Vagina (tissue), 2 donors: ENCODE measurements around the gene ETS1. TPM values are rescaled to one million over a fixed set of nuclear protein-coding genes. Genes with fewer than 3 reads are reported as not detected.

Experiments
- DNase-seq, 2 donors: peaks; one replicate each; pipeline ENCODE4 v3.0.0-alpha.2; 2017; ENCODE audit errors: extremely low spot score in 2 of 2
- H3K27ac ChIP-seq: fragments of 200-600 bp; sonication (generic); one replicate; pipeline ENCODE4 v1.5.1; 2019
- H3K27me3 ChIP-seq: fragments of 200-600 bp; sonication (generic); one replicate; pipeline ENCODE4 v1.5.1; 2019
- H3K36me3 ChIP-seq, 2 donors: fragments of 200-600 bp; sonication (generic); one replicate each; pipeline ENCODE4 v1.5.1; 2017 to 2019
- H3K4me1 ChIP-seq: fragments of 200-600 bp; sonication (generic); one replicate; pipeline ENCODE4 v1.5.1; 2019
- H3K4me3 ChIP-seq, 2 donors: fragments of 200-600 bp; sonication (generic); 1 replicate in 1 of 2; 2 replicates in 1 of 2; pipeline ENCODE4 v1.5.1; 2016 to 2019
- H3K9me3 ChIP-seq: fragments of 200-600 bp; sonication (generic); one replicate; pipeline ENCODE4 v1.5.1; 2019
- CTCF ChIP-seq, 3 experiments: fragments of 450-650 bp in 2 of 3; fragments of 200-600 bp in 1 of 3; sonication (generic) in 1 of 3; IDR thresholded peaks; one replicate each; pipeline ENCODE4 v1.5.1; 2017 to 2019; ENCODE audit warnings: antibody characterized with exemption in 3 of 3, mild to moderate bottlenecking in 2 of 3, moderate library complexity in 2 of 3
- POLR2A ChIP-seq, 2 donors: fragments of 450-650 bp; IDR thresholded peaks; one replicate each; pipeline ENCODE4 v1.6.1; 2017; ENCODE audit warnings: antibody characterized with exemption in 2 of 2, mild to moderate bottlenecking in 2 of 2, moderate library complexity in 2 of 2
- POLR2AphosphoS5 ChIP-seq, 2 donors: sonication (generic); formaldehyde crosslinking; IDR thresholded peaks; one replicate each; pipeline ENCODE4 v1.9.0; 2017; ENCODE audit warnings: antibody characterized with exemption in 2 of 2, mild to moderate bottlenecking in 2 of 2, low read depth in 1 of 2; ENCODE audit not compliant: insufficient read depth in 1 of 2
- intact Hi-C: fragments of 100-400 bp; cut with DNase I; formaldehyde crosslinking; loops from one replicate; pipeline ENCODE4 v1.15.1; 2023
- total RNA-seq: library from RNA; depleted of rRNA; stranded (reverse); fragments of >200 nt; gene quantifications from one replicate; pipeline ENCODE4 v1.2.3, GENCODE V29; 2016

Gene ETS1
- total RNA-seq, 1 donor from 2014 or later, result 51.6 TPM

DNA sequence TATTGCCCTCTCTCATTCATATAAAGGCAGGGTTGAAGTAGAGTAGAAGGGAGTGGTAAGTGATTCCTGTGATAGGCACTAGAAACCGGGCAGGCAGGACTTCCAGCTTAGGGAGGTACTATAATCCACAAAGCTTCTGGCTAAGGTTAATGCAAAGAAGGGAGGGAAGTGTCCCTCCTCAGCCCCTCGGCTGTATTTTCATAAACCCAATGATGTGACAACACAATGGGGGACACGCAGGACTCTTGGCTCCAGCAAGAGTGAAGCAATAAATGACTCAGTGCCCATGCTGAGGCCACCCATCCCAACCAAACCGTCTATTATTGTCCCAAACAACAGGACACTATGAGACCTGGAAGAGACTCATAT, 90.7 kb downstream of the ETS1 start:
- H3K4me1 ChIP-seq, result peaks cover 89% of the 10 kb centered on the region
- TF ChIP-seq CTCF (IDR thresholded peaks at IDR 0.05) (no peak), POLR2A (IDR thresholded peaks at IDR 0.05) (no peak), POLR2AphosphoS5 (IDR thresholded peaks at IDR 0.05; ENCODE audit: insufficient read depth in 1 of 2, low read depth in 1 of 2) (no peak)
- DNase-seq, result no peak
- intact Hi-C loops, result loop anchor here (1.0 kb wide), 1 partner anchor 10 kb away; no protein-coding TSS in a partner anchor
- H3K27me3 ChIP-seq, result no peaks in the 10 kb centered on the region
- H3K27ac ChIP-seq, result peak overlapping the region; percentile 69
- no peaks in the 10 kb centered on the region for H3K9me3 ChIP-seq
- no peaks in the 10 kb centered on the region for H3K36me3 ChIP-seq
- H3K4me3 ChIP-seq, result no peak overlapping the region

DNA sequence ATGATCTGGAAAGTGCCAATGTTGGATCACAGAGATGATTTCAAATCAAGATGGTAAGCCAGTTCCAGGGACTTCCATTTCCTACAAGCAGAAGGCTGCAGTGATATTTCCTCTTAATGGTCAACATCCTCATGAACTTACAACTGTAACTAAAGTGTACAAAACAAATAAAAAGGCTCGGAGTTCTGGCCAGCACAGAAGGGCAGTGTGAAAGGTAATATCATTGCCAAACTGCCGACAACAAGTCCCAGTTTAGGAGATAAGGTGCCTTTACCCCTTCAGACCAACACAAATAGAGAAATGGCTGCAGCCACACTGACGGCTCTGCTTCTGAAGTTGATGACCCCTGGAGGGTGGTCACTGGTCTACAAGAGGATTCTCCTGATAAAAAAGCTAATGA, 91.1 kb downstream of the ETS1 start:
- DNase-seq, result no peak
- Histone ChIP-seq H3K27ac (peak overlapping the region; percentile 69), H3K4me3 (no peak overlapping the region), H3K36me3 (no peaks in the 10 kb centered on the region), H3K4me1 (peaks cover 89% of the 10 kb centered on the region), H3K9me3 (no peaks in the 10 kb centered on the region), H3K27me3 (no peaks in the 10 kb centered on the region)
- TF ChIP-seq POLR2A (IDR thresholded peaks at IDR 0.05) (no peak), POLR2AphosphoS5 (IDR thresholded peaks at IDR 0.05; ENCODE audit: insufficient read depth in 1 of 2, low read depth in 1 of 2) (no peak), CTCF (IDR thresholded peaks at IDR 0.05) (no peak)
- intact Hi-C loops, result no loop called here

DNA sequence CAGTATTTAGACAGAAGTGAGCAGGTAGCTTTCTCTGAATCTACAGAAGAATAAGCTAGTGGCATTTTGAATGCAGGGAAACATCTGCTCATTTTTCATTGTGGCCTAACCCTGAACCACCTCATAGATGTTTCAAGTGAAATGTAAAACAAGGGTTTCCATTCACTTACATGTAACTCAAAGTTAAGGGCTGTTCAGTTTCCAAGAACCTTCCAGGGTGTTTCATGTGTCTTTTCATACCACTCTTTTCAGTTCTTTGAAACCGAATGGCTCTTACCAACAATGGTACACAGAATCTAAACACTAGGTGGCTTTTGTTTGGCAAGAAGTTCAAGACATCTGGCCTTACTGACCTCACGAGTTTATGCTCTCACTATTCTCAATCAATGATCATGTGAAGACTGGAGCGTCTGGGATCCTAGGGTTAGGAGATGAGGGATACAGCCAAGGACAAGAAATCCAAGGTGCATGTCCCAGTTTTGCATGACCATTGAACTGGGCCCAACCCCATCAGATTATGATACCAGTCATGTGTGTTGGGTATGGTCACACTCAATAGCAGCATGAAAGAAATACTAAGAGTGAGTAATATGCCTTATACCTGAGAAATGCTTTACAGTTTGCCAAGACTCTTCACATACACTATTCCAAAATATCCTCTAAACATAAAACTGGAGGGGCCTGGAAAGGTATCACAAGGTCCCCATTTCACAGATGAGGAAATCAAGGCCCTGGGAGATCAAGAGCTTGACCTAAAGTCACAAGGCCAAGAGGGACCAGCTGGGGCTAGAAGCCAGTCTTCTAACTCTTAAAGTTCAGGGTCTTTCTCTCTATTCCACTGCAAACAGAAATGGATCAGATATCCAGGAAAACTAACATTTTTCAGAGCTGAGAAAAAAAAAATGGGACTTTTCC, 92.7 kb downstream of the ETS1 start:
- Histone ChIP-seq H3K27ac (peak overlapping the region; percentile 50), H3K4me3 (no peak overlapping the region), H3K4me1 (peaks cover 80% of the 10 kb centered on the region), H3K36me3 (peaks cover 0 to 3% of the 10 kb centered on the region in 2 donors), H3K27me3 (no peaks in the 10 kb centered on the region), H3K9me3 (no peaks in the 10 kb centered on the region)
- DNase-seq, result no peak
- intact Hi-C loops, result no loop called here
- TF ChIP-seq POLR2AphosphoS5 (IDR thresholded peaks at IDR 0.05; ENCODE audit: insufficient read depth in 1 of 2, low read depth in 1 of 2), result no peak
- TF ChIP-seq POLR2A (IDR thresholded peaks at IDR 0.05), result no peak
- TF ChIP-seq CTCF (IDR thresholded peaks at IDR 0.05), result no peak

DNA sequence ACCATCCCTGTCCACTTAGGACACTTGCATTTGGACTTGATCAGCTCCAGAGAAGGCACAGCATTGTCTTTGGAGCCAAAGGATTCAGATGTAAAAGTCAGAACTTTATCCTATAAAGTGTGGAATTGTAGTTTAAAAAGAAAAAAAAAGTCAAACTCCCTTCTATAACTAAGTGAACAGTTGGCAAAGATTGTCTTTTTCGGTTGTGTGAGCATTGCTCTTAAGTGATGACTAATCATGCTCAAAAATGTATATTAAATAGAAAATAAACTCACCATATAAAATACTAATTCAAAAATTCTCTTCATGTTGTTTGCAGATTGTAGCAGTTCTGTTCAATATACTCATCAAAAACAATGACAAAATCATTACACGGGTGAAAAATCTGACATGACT, 93.8 kb downstream of the ETS1 start:
- intact Hi-C loops, result no loop called here

GRCh38 chr11:128492903-128493569, 94.3 kb downstream of the ETS1 start:
- H3K4me1 ChIP-seq, result peaks cover 80% of the 10 kb centered on the region
- TF ChIP-seq CTCF (IDR thresholded peaks at IDR 0.05), result no peak
- TF ChIP-seq POLR2AphosphoS5 (IDR thresholded peaks at IDR 0.05; ENCODE audit: insufficient read depth in 1 of 2, low read depth in 1 of 2), result no peak
- TF ChIP-seq POLR2A (IDR thresholded peaks at IDR 0.05), result no peak
- intact Hi-C loops, result no loop called here

More for the DNA sequence above, 93.8 kb downstream of the ETS1 start:
- Histone ChIP-seq H3K9me3 (no peaks in the 10 kb centered on the region), H3K36me3 (peaks cover 0 to 13% of the 10 kb centered on the region in 2 donors), H3K27me3 (no peaks in the 10 kb centered on the region), H3K4me3 (no peak overlapping the region), H3K27ac (peak overlapping the region; percentile 81), H3K4me1 (peaks cover 78% of the 10 kb centered on the region)
- no peak for DNase-seq
- no peak for TF ChIP-seq POLR2AphosphoS5 (IDR thresholded peaks at IDR 0.05; ENCODE audit: insufficient read depth in 1 of 2, low read depth in 1 of 2)
- TF ChIP-seq POLR2A (IDR thresholded peaks at IDR 0.05), result no peak

More at GRCh38 chr11:128492903-128493569, 94.3 kb downstream of the ETS1 start:
- H3K4me3 ChIP-seq, result no peak overlapping the region
- H3K27ac ChIP-seq, result peak overlapping the region; percentile 81
- DNase-seq, result no peak
- H3K9me3 ChIP-seq, result no peaks in the 10 kb centered on the region
- no peaks in the 10 kb centered on the region for H3K27me3 ChIP-seq
- H3K36me3 ChIP-seq, result peaks cover 0 to 13% of the 10 kb centered on the region in 2 donors
